ENCODE data around the gene TXN2. TPM values are rescaled to one million over a fixed set of nuclear protein-coding genes. Genes with fewer than 3 reads are reported as not detected.
"Not testable (repeated sequence)": the region's sequence is repeated elsewhere in the genome, so short reads cannot be mapped to it uniquely, and the experiment has no call there.

Gene TXN2
- polyA plus RNA-seq, 6 donors from 2014 or later: 97.1 to 130 (median 108) TPM

GRCh38 chr22:36457688-36458450 is 23.6 kb downstream of the TXN2 start:
- no peak overlapping the region for H3K4me3 Mint-ChIP-seq
- H3K36me3 Mint-ChIP-seq: no peaks in the 10 kb centered on the region
- H3K4me1 Mint-ChIP-seq: peaks cover 26 to 32% (median 30%) of the 10 kb centered on the region in 3 donors
- no peaks in the 10 kb centered on the region for H3K9me3 Mint-ChIP-seq
- no peak for ATAC-seq (ENCODE audit: low read depth in 2 of 2)
- H3K27me3 Mint-ChIP-seq: no peaks in the 10 kb centered on the region
- H3K27ac Mint-ChIP-seq: peak overlapping the region in 2 of 6 donors; percentile 18 to 29
- no peak for DNase-seq

DNA sequence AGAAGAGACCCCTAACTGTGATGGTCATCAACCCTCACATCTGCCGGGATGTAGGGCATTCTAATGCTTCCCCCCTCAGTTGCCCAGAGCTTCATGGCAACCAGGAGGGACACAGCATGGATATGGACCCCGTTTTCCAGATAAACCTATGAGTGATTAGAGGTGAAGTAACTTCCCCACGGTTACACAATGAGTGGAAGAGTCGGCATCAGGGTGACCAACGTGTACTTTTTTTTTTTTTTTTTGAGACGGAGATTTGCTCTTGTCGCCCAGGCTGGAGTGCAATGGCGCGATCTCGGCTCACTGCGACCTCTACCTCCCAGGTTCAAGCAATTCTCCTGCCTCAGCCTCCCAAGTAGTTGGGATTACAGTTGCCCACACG is 25.0 kb downstream of the TXN2 start:
- H3K9me3 Mint-ChIP-seq: no peaks in the 10 kb centered on the region
- peak overlapping the region in 3 of 8 donors; percentile 65 to 71 (median 68) for H3K4me3 Mint-ChIP-seq
- H3K4me1 Mint-ChIP-seq: peaks cover 32 to 46% (median 37%) of the 10 kb centered on the region in 3 donors
- peak overlapping the region; percentile 64 to 98 (median 90) for H3K27ac Mint-ChIP-seq
- ATAC-seq (ENCODE audit: low read depth in 2 of 2): no peak
- H3K36me3 Mint-ChIP-seq: no peaks in the 10 kb centered on the region
- DNase-seq: no peak
- H3K27me3 Mint-ChIP-seq: no peaks in the 10 kb centered on the region

GRCh38 chr22:36455571-36456463 is 25.6 kb downstream of the TXN2 start:
- Mint-ChIP-seq H3K27ac (peak overlapping the region; percentile 86 to 98 (median 92)), H3K4me1 (peaks cover 32 to 52% (median 42%) of the 10 kb centered on the region in 3 donors), H3K27me3 (no peaks in the 10 kb centered on the region), H3K36me3 (no peaks in the 10 kb centered on the region), H3K4me3 (peak overlapping the region; percentile 65 to 87 (median 76)), H3K9me3 (no peaks in the 10 kb centered on the region)
- DNase-seq: no peak
- no peak for ATAC-seq (ENCODE audit: low read depth in 2 of 2)

- peak; percentile 56 to 60 for ATAC-seq (ENCODE audit: low read depth in 2 of 2)
- Mint-ChIP-seq H3K27ac (peak overlapping the region; percentile 79 to 98 (median 92)), H3K9me3 (no peaks in the 10 kb centered on the region), H3K4me1 (peaks cover 32 to 53% (median 44%) of the 10 kb centered on the region in 3 donors), H3K27me3 (no peaks in the 10 kb centered on the region), H3K36me3 (no peaks in the 10 kb centered on the region), H3K4me3 (peak overlapping the region; percentile 65 to 87 (median 76))
- peak; percentile 95 for DNase-seq
Observed at GRCh38 chr22:36454916-36455570, 26.4 kb downstream of the TXN2 start.

DNA sequence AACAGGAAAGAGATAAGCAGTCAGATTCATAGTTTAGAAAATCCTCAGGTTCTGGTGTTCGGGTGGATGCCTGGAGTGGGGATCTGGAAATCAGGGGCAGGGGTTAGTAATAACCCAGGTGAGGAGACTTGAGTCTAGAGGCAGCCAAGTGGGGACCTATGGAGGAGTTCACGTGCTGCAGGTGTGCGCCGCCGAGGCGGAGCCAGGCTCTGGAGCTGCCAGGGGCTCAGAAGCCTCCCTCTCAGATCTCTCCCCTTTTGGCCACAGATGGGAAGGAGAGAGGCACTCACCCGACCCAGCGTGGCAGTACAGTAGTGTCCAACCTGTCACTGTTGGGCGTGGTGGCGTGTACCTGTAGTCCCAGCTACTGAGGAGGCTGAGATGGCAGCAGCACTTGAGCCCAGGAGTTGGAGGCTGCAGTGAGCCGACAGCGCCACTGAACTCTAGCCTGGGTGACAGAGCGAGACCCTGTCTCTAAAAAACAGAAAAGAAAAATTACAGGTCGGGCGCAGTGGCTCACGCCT is 27.5 kb downstream of the TXN2 start:
- Mint-ChIP-seq H3K27ac (peak overlapping the region; percentile 71 to 99 (median 90)), H3K9me3 (no peaks in the 10 kb centered on the region), H3K4me3 (peak overlapping the region; percentile 65 to 88 (median 76)), H3K27me3 (no peaks in the 10 kb centered on the region), H3K36me3 (no peaks in the 10 kb centered on the region), H3K4me1 (peaks cover 34 to 63% (median 46%) of the 10 kb centered on the region in 3 donors)
- no peak for DNase-seq
- ATAC-seq (ENCODE audit: low read depth in 2 of 2): no peak

- Mint-ChIP-seq H3K27ac (peak overlapping the region; percentile 89 to 100 (median 98)), H3K4me1 (peaks cover 34 to 66% (median 49%) of the 10 kb centered on the region in 3 donors), H3K4me3 (peak overlapping the region; percentile 65 to 89 (median 80))
- peak; percentile 39 for DNase-seq
- H3K36me3 Mint-ChIP-seq; H3K27me3 Mint-ChIP-seq; ATAC-seq (ENCODE audit: low read depth in 2 of 2); H3K9me3 Mint-ChIP-seq: not testable (repeated sequence)
Observed at GRCh38 chr22:36452978-36453607, 28.3 kb downstream of the TXN2 start.

- ATAC-seq (ENCODE audit: low read depth in 2 of 2): no peak
- no peak for DNase-seq
- Mint-ChIP-seq H3K4me1 (peaks cover 38 to 72% (median 55%) of the 10 kb centered on the region in 3 donors), H3K27ac (peak overlapping the region; percentile 89 to 100 (median 98)), H3K27me3 (no peaks in the 10 kb centered on the region), H3K4me3 (peak overlapping the region; percentile 65 to 91 (median 80)), H3K36me3 (no peaks in the 10 kb centered on the region), H3K9me3 (no peaks in the 10 kb centered on the region)
Observed at GRCh38 chr22:36452250-36452977, 29.0 kb downstream of the TXN2 start.

GRCh38 chr22:36450923-36451322 is 30.5 kb downstream of the TXN2 start:
- not testable (repeated sequence) for H3K36me3 Mint-ChIP-seq; H3K9me3 Mint-ChIP-seq; H3K27me3 Mint-ChIP-seq; DNase-seq; ATAC-seq (ENCODE audit: low read depth in 2 of 2)
- peak overlapping the region; percentile 89 to 100 (median 98) for H3K27ac Mint-ChIP-seq
- H3K4me1 Mint-ChIP-seq: peaks cover 32 to 67% (median 49%) of the 10 kb centered on the region in 3 donors
- H3K4me3 Mint-ChIP-seq: peak overlapping the region in 6 of 8 donors; percentile 9 to 84 (median 71)

DNA sequence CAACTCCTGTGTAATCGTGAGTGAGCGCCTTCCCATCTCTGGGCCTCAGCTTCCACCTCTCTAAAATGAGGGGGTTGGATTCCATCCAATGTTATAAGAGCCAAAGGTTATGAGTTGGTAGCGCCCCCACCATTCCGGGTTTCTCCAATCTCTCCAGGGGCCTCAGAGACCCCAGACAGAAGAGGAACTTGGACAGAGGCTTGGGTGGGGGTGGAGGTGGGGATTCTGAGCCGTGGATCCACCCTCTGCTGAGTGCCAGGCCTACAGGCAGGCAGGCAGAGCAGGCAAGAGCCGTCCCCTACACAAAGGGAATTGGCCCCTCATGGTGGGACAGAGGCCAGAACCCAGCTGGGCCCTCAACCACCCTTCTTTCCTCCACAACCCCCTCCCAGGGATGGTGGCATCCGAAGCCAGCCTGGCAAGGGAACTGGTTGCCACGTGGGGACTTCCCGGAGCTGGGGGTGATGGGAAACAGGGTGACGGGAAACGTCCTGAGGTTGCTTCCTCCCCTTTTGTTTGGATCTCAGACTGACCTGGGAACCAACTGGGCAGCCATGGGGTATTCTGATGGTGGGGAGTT is 31.8 kb downstream of the TXN2 start:
- no peak for DNase-seq
- no peak overlapping the region for H3K4me3 Mint-ChIP-seq
- no peak for ATAC-seq (ENCODE audit: low read depth in 2 of 2)
- H3K27me3 Mint-ChIP-seq: no peaks in the 10 kb centered on the region
- H3K4me1 Mint-ChIP-seq: peaks cover 36 to 69% (median 56%) of the 10 kb centered on the region in 3 donors
- H3K9me3 Mint-ChIP-seq: no peaks in the 10 kb centered on the region
- no peaks in the 10 kb centered on the region for H3K36me3 Mint-ChIP-seq
- H3K27ac Mint-ChIP-seq: peak overlapping the region; percentile 30 to 92 (median 76)

DNA sequence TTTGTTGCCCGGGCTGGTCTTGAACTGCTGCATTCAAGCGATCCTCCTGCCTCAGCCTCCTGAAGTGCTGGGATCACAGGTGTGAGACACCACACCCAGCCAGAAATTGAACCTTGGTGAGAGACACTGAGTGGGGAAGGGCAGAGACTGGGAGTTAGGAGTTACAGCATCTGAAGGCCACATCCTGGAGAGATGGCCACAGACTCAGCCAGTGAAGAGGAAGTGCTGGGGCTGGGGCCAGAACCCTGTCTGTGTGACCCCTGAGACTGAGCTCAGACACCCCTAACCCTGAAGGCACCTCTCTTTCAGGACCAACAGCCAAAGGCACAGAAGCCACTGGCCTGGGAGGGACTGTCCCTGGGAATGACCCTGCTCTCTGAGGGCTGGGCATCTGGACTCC is 33.8 kb downstream of the TXN2 start:
- Mint-ChIP-seq H3K4me1 (peaks cover 34 to 71% (median 58%) of the 10 kb centered on the region in 3 donors), H3K9me3 (no peaks in the 10 kb centered on the region), H3K4me3 (no peak overlapping the region), H3K27me3 (no peaks in the 10 kb centered on the region), H3K36me3 (no peaks in the 10 kb centered on the region), H3K27ac (peak overlapping the region in 2 of 6 donors; percentile 36 to 86)
- DNase-seq (no peak), ATAC-seq (ENCODE audit: low read depth in 2 of 2) (no peak)

DNA sequence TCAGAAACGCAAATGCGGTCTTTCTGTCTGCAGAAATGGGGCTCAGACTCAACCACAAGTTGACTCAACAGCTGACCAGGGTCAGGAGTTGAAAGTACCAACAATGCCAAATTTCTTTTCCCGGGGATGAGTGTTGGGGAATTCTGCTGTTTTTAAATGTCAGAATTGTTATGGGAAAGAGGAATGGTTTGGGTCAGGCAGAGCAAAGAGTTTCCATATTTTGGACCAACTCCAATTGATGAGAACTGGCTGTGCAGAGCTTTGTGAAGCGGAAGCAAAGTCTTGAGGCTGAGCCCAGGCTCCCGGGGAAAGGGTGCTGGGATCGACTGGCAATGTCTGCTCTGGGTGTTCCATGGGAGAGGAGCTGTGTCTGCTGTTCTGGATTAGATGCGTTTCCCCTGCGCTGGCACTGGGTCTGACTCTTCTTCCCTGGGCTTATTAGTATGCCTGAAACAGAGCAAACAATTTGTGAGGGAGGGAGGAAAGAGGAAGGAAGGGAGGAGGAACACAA is 36.2 kb downstream of the TXN2 start:
- H3K27me3 Mint-ChIP-seq: no peaks in the 10 kb centered on the region
- peaks cover 33 to 57% (median 45%) of the 10 kb centered on the region in 3 donors for H3K4me1 Mint-ChIP-seq
- ATAC-seq (ENCODE audit: low read depth in 2 of 2) (no peak), DNase-seq (no peak)
- peak overlapping the region in 6 of 8 donors; percentile 32 to 74 (median 48) for H3K4me3 Mint-ChIP-seq
- H3K9me3 Mint-ChIP-seq: no peaks in the 10 kb centered on the region
- H3K27ac Mint-ChIP-seq: peak overlapping the region in 5 of 6 donors; percentile 47 to 93 (median 77)
- H3K36me3 Mint-ChIP-seq: no peaks in the 10 kb centered on the region

All from naive B cell (primary cell).